ENCODE results near the gene RXRA.
A peak's percentile ranks its signal among the peaks of the same experiment; 100 is the strongest.

RXRA gene

GRCh38 chr9:134437403-134438194, 111.3 kb downstream of the RXRA start:
- no peak for FAIRE-seq

DNA sequence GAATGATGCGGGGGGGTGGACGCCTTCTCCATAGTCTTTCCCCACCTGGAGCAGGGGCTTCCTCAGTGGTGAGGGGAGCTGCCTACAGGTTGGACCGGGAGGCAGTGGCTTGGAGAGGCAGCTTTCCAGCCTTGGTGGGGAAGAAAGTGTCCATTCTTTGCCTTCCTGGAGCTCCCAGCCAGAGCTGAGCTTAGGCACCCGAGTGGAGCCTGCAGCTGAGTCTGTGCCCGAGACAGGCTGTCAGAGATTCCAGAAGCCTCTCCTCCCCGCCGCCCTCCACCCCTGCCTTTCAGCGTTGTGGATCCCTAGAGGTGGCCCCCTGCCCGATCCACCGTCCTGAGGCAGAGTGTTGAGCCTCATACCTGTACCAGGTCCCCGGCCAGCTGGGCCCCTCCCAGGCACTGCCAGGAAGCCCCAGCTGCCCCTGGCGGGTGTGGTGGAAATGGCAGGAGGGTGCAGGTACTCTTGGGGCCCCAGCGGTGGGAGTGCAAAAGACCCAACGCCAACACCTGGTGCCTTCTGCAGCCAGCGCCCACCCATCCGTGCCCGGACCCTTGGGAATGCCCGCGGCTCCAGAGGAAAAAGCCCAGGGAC, 112.0 kb downstream of the RXRA start:
- FAIRE-seq: no peak

DNA sequence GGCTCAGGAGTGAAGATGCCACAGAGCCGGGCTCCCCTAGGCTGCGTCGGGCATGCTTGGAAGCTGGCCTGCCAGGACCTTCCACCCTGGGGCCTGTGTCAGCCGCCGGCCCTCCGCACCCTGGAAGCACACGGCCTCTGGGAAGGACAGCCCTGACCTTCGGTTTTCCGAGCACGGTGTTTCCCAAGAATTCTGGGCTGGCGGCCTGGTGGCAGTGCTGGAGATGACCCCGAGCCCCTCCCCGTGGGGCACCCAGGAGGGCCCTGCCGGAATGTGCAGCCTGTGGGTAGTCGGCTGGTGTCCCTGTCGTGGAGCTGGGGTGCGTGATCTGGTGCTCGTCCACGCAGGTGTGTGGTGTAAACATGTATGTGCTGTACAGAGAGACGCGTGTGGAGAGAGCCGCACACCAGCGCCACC, 113.1 kb downstream of the RXRA start:
- no peak for FAIRE-seq

DNA sequence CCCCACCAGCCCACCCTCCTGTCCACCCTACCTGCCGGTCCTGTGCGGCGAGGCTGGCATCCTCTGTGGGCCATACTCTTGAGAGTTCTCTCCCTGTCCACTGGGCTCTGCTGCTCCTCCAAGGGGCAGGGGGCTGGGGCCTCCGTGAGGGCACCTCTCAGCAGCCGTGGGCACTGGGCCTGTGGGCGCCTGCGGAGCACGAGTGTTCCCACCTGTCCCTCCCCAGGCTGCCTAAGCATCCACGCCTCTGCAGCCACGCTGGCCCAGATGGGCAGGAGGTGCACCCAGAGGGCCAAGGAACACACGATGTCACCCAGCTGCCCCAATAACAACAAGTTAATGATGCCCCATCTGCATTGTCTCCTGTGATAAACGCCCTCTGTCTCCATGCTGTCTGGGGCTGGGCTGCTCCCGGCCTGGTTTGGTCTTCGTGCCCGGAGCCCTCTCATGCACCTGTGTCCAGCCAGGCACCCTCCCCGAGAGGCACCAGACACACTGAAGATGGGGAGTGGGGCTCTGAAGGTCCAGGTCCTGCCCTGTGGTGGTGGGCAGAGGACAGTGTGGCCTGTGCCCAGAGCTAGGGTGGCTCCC, 114.5 kb downstream of the RXRA start:
- FAIRE-seq: no peak

DNA sequence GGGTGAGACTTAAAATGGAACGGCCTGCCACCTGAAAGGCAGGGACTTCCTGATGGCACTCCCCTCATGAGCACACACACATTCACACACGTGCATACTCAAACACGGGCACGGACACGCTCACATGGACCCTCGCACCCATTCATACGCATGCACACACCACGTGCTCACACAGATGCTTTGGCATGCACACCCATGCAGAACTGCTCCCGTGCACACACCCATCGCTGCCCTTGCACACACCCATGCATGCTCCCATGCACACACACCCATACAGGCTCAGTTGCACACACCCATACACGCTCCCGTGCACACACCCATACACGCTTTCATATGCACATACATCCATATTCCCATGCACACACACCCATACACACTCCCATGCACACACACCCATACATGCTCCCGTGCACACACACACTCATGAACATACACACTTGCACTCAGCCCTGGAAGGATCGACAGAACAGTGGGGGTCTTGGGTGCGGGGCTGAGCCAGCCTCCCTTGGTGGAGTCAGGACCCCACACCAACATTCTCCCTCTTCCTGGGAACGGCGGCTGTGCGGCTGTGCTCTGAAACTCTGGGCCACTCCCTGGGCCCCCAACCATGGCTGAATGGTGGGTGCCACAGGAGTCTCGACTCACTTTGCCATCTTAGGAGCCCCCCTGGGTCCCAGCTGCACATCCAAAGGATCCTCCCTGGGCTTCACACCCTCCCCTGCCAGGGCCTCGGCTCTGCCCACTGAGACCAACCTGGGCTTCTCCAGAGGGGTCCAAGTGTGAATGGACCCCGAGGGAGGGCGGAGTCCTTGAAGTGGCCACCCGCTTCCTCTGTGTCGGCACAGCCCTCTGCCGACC, 115.2 kb downstream of the RXRA start:
- no peak for FAIRE-seq

GRCh38 chr9:134442085-134442474, 115.8 kb downstream of the RXRA start:
- FAIRE-seq: no peak

GRCh38 chr9:134442486-134443173, 116.4 kb downstream of the RXRA start:
- FAIRE-seq: no peak

GRCh38 chr9:134443174-134444037, 117.2 kb downstream of the RXRA start:
- no peak for FAIRE-seq

- FAIRE-seq: no peak
Measured at GRCh38 chr9:134444038-134444315, 117.7 kb downstream of the RXRA start.

GRCh38 chr9:134445000-134445399, 118.7 kb downstream of the RXRA start:
- FAIRE-seq: no peak

DNA sequence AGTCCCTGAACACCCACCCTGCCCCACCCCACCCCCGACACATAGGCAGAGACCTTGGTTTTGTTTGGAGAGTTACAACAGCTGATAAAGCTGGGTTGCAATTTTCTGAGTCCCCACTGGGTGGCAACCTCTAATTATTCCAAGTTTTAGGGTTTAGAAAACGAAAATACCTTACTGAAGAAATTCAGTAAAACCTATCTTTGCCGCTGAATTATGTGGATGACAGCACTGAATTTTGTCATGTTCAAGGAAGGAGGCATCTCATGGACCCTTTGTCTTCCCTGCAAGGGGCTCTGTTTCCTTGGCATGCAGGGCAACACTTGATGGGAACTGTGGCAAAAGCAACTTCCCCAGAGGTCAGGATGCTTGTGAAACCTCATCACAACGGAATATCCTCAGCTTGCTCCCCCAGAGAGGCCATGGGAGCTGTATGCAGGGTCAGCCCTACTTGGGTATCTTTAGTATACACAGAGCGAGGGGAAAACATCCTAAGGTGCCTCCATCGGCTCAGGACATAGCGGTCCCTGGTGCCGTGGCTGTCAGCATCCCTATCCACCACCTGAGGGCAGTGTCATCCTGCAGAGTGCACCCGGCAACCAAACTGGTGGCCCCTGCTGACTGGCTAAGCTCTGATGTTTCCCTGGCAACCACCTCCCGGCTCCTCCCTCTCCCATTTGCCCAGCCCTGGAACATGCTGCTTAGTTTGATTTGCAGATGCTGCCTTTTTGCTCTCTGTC, 123.1 kb downstream of the RXRA start:
- FAIRE-seq: peak; percentile 88

DNA sequence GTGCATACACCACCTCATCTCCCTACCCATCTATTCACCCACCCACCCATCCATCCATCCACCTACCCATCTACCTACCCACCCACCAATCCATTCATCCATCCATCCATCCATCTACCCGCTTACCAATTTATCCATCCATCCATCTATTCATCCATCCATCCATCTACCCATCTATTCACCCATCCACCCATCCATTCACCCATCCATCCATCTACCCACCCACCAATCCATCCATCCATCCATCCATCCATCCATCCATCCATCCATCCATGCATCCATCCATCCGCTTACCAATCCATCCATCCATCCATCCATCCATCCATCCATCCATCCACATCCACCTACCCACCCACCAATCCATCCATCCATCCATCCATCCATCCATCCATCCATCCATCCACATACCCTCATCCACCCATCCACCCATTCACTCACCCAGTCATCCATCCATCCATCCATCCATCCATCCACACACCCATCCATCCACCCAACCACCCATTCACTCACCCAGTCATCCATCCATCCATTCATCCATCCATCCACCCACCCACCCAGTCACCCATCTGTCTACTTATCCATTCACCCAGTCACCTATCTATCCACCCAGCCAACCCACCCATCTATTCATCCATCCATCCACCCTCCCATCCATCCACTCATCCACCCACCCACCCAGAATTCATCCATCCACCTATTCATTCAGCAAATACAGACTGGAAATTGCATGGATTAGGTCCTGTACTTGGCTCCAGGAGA, 125.6 kb downstream of the RXRA start:
- no peak for FAIRE-seq

DNA sequence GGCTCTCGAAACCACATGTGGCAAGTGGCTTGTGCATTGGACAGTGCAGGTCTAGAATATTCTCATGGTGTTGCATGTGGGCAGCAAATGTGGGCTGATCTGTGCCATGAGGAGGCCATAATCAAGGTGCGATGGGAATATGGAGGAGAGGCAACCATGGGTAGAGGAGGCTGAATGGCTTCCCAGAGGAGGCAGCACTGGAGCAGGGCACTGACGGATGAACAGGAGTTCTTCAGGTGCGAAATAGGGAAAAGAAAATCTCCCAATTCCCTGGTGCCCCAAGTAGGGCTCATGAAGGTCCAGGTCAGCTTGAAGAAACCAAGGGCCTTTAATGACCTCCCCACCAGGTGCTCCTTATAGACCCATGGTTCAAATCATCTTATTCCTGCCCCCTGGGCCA, 126.5 kb downstream of the RXRA start:
- no peak for FAIRE-seq

- no peak for FAIRE-seq
Measured at GRCh38 chr9:134453776-134454475, 127.7 kb downstream of the RXRA start.

GRCh38 chr9:134454476-134454857, 128.2 kb downstream of the RXRA start:
- FAIRE-seq: no peak

DNA sequence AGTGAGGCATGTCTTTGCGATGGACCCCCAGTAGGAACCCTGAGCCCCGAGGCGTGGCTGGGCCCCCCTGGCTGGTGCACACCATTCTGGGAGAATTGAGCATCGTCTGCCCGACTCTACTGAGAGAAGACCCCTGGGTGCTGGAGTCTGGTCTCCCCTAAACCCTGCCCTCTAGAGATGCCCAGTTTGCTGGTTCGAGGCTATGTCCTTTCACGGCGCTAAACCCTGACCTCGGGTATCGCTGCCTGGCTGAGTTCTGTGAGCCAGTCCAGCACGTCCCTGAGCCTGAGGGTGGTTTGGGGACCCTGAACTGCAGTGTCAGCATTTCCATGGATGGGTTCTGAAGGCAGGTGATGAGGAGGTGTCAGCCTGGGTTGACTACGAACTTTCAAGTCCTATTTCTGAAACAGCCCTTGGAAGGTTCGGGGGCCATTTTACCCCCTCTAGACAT, 128.8 kb downstream of the RXRA start:
- no peak for FAIRE-seq

DNA sequence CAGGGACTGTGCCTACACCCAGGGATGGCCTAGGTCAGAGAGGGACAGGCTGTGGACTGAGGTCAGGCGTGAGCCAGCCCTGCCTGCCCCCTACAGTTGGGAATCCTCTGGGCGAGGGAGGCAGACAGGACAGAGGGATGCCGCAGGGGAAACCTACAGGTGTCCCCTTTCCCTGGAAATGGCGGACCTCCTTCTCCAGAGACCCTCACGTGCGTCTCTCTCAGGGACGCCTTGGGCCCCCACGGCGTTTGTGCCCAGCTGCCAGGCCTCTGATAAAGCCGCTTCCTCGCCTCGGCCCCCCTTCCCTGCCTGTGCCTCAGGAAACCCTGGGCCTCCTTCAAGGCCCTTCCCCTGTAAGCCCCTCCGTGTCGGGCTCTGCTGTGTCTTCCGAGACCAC, 129.3 kb downstream of the RXRA start:
- no peak for FAIRE-seq

- FAIRE-seq: no peak
Measured at GRCh38 chr9:134455934-134456755, 129.9 kb downstream of the RXRA start.
